ENCODE measurements around the gene PRICKLE4. TPM values are rescaled to one million over a fixed set of nuclear protein-coding genes. Genes with fewer than 3 reads are reported as not detected.
A peak's percentile ranks its signal among the peaks of the same experiment; 100 is the strongest.

Gene PRICKLE4
- total and polyA plus RNA-seq, 2 experiments from 2014 or later: 2.1 TPM; not detected in 1

- WGBS, 2 experiments (ENCODE audit: low coverage in 1 of 2, low lambda C conversion rate in 2 of 2, missing lambda C conversion rate in 2 of 2): 94 to 100% methylated on average over 1 of the region's 1 CpG
- H3K9me2 ChIP-seq (ENCODE audit: insufficient read depth): no peaks in the 10 kb centered on the region
- no peaks in the 10 kb centered on the region for H3F3A ChIP-seq (ENCODE audit: insufficient read depth)
- H4K20me1 ChIP-seq (ENCODE audit: insufficient read depth): no peaks in the 10 kb centered on the region
- no peak overlapping the region for H2AFZ ChIP-seq
- DNase-seq: no peak
- no peaks in the 10 kb centered on the region for H3K79me2 ChIP-seq (ENCODE audit: insufficient read depth)
- H3K4me2 ChIP-seq (ENCODE audit: unreplicated experiment): no peak overlapping the region
- no peaks in the 10 kb centered on the region for H3K4me1 ChIP-seq (ENCODE audit: insufficient read depth)
- H3K27me3 ChIP-seq (replicated peaks; ENCODE audit: insufficient read depth): no peaks in the 10 kb centered on the region
- H3K27ac ChIP-seq: no peak overlapping the region
- no peak overlapping the region for H3K4me3 ChIP-seq
- H3K9ac ChIP-seq: no peak overlapping the region
- TF ChIP-seq EZH2phosphoT487 (IDR thresholded peaks at IDR 0.05; ENCODE audit: insufficient read depth, low read depth): no peak
- no peak for TF ChIP-seq EZH2 (IDR thresholded peaks at IDR 0.05; ENCODE audit: insufficient read depth, poor library complexity, severe bottlenecking)
- in situ Hi-C loops (cut with MboI): no loop called here
- H3K9me3 ChIP-seq (ENCODE audit: low read depth): no peaks in the 10 kb centered on the region
- no peaks in the 10 kb centered on the region for H3K36me3 ChIP-seq (ENCODE audit: low read depth)
Measured at GRCh38 chr6:41815587-41815986, 35.0 kb downstream of the PRICKLE4 start.

- Histone ChIP-seq H3K9me3 (ENCODE audit: low read depth) (no peaks in the 10 kb centered on the region), H3K27me3 (replicated peaks; ENCODE audit: insufficient read depth) (no peaks in the 10 kb centered on the region), H3K27ac (no peak overlapping the region), H3K4me1 (ENCODE audit: insufficient read depth) (no peaks in the 10 kb centered on the region), H3K4me2 (ENCODE audit: unreplicated experiment) (no peak overlapping the region), H3K79me2 (ENCODE audit: insufficient read depth) (no peaks in the 10 kb centered on the region), H3K9me2 (ENCODE audit: insufficient read depth) (no peaks in the 10 kb centered on the region), H3F3A (ENCODE audit: insufficient read depth) (no peaks in the 10 kb centered on the region), H3K4me3 (no peak overlapping the region), H4K20me1 (ENCODE audit: insufficient read depth) (no peaks in the 10 kb centered on the region), H3K9ac (no peak overlapping the region), H3K36me3 (ENCODE audit: low read depth) (no peaks in the 10 kb centered on the region), H2AFZ (no peak overlapping the region)
- WGBS, 2 experiments (ENCODE audit: low coverage in 1 of 2, low lambda C conversion rate in 2 of 2, missing lambda C conversion rate in 2 of 2): 65 to 75% methylated on average over 4 of the region's 4 CpGs
- TF ChIP-seq EZH2 (IDR thresholded peaks at IDR 0.05; ENCODE audit: insufficient read depth, poor library complexity, severe bottlenecking): no peak
- TF ChIP-seq EZH2phosphoT487 (IDR thresholded peaks at IDR 0.05; ENCODE audit: insufficient read depth, low read depth): no peak
- in situ Hi-C loops (cut with MboI): no loop called here
- DNase-seq: peak; percentile 5
Measured at GRCh38 chr6:41818271-41819054, 37.9 kb downstream of the PRICKLE4 start.

GRCh38 chr6:41821266-41821665 is 40.7 kb downstream of the PRICKLE4 start:
- no peaks in the 10 kb centered on the region for H3F3A ChIP-seq (ENCODE audit: insufficient read depth)
- TF ChIP-seq EZH2 (IDR thresholded peaks at IDR 0.05; ENCODE audit: insufficient read depth, poor library complexity, severe bottlenecking) (no peak), EZH2phosphoT487 (IDR thresholded peaks at IDR 0.05; ENCODE audit: insufficient read depth, low read depth) (no peak)

GRCh38 chr6:41822021-41822420 is 41.4 kb downstream of the PRICKLE4 start:
- no peaks in the 10 kb centered on the region for H3K27me3 ChIP-seq (replicated peaks; ENCODE audit: insufficient read depth)
- in situ Hi-C loops (cut with MboI): no loop called here
- H3K27ac ChIP-seq: no peak overlapping the region
- H3K79me2 ChIP-seq (ENCODE audit: insufficient read depth): no peaks in the 10 kb centered on the region
- no peak overlapping the region for H3K4me3 ChIP-seq
- no peak overlapping the region for H3K4me2 ChIP-seq (ENCODE audit: unreplicated experiment)
- no peaks in the 10 kb centered on the region for H4K20me1 ChIP-seq (ENCODE audit: insufficient read depth)
- no peak overlapping the region for H3K9ac ChIP-seq
- no peak for DNase-seq
- H2AFZ ChIP-seq: no peak overlapping the region
- H3K9me2 ChIP-seq (ENCODE audit: insufficient read depth): no peaks in the 10 kb centered on the region
- no peaks in the 10 kb centered on the region for H3K9me3 ChIP-seq (ENCODE audit: low read depth)
- no peaks in the 10 kb centered on the region for H3K36me3 ChIP-seq (ENCODE audit: low read depth)
- TF ChIP-seq EZH2 (IDR thresholded peaks at IDR 0.05; ENCODE audit: insufficient read depth, poor library complexity, severe bottlenecking) (no peak), EZH2phosphoT487 (IDR thresholded peaks at IDR 0.05; ENCODE audit: insufficient read depth, low read depth) (no peak)
- no peaks in the 10 kb centered on the region for H3F3A ChIP-seq (ENCODE audit: insufficient read depth)
- H3K4me1 ChIP-seq (ENCODE audit: insufficient read depth): no peaks in the 10 kb centered on the region
- WGBS, 2 experiments (ENCODE audit: low coverage in 1 of 2, low lambda C conversion rate in 2 of 2, missing lambda C conversion rate in 2 of 2): 88 to 93% methylated on average over 1 of the region's 1 CpG

More at GRCh38 chr6:41821266-41821665, 40.7 kb downstream of the PRICKLE4 start:
- Histone ChIP-seq H3K9me2 (ENCODE audit: insufficient read depth) (no peaks in the 10 kb centered on the region), H3K36me3 (ENCODE audit: low read depth) (no peaks in the 10 kb centered on the region), H4K20me1 (ENCODE audit: insufficient read depth) (no peaks in the 10 kb centered on the region), H3K4me3 (no peak overlapping the region), H3K9me3 (ENCODE audit: low read depth) (no peaks in the 10 kb centered on the region), H3K27ac (no peak overlapping the region), H3K79me2 (ENCODE audit: insufficient read depth) (no peaks in the 10 kb centered on the region), H2AFZ (no peak overlapping the region), H3K9ac (no peak overlapping the region), H3K4me1 (ENCODE audit: insufficient read depth) (no peaks in the 10 kb centered on the region), H3K4me2 (ENCODE audit: unreplicated experiment) (no peak overlapping the region), H3K27me3 (replicated peaks; ENCODE audit: insufficient read depth) (no peaks in the 10 kb centered on the region)
- WGBS, 2 experiments (ENCODE audit: low coverage in 1 of 2, low lambda C conversion rate in 2 of 2, missing lambda C conversion rate in 2 of 2): 93 to 96% methylated on average over 4 of the region's 4 CpGs
- in situ Hi-C loops (cut with MboI): no loop called here
- DNase-seq: no peak

Measured in GM23248 (cell line).